HCT116 (cell line): Measurements from ENCODE around the gene NUMB.

Experiments used
- CTCF ChIP-seq, 3 experiments: fragments of 200-600 bp in 1 of 3; sonication (generic) in 1 of 3; IDR thresholded peaks in 2 of 3; conservative IDR thresholded peaks in 1 of 3; 2 replicates each; pipeline ENCODE4 v1.5.1; 2012 to 2017; ENCODE audit warnings: low read depth in 2 of 3, low read length in 2 of 3, antibody characterized with exemption in 1 of 3, borderline replicate concordance in 1 of 3, control low read depth in 1 of 3, mild to moderate bottlenecking in 1 of 3, mixed read lengths in 1 of 3, mixed run types in 1 of 3, moderate library complexity in 1 of 3; ENCODE audit not compliant: insufficient read depth in 1 of 3
- POLR2A ChIP-seq: IDR thresholded peaks from 2 replicates; pipeline ENCODE4 v1.7.0; 2011; ENCODE audit warnings: borderline replicate concordance; ENCODE audit not compliant: insufficient read depth, insufficient read length; ENCODE audit errors: extremely low read depth

- TF ChIP-seq CTCF (IDR thresholded peaks at IDR 0.05 in 2 of 3, conservative IDR thresholded peaks at IDR 0.05 in 1 of 3; ENCODE audit: borderline replicate concordance in 1 of 3, insufficient read depth in 1 of 3, low read depth in 2 of 3, low read length in 2 of 3) (no peak), POLR2A (no peak)
These were observed 87.8 kb downstream of the NUMB start for GRCh38 chr14:73370561-73370960.
